Fibroblast of skin of left biceps (primary cell): ENCODE data around the gene MPHOSPH9.
A peak's percentile ranks its signal among the peaks of the same experiment; 100 is the strongest.
"Not testable (repeated sequence)": the region's sequence is repeated elsewhere in the genome, so short reads cannot be mapped to it uniquely, and the experiment has no call there.

Source experiments
- DNase-seq, 2 experiments: peaks; one replicate each; pipeline ENCODE4 v3.0.0-alpha.2; 2013; ENCODE audit warnings: low read depth in 2 of 2

Gene MPHOSPH9

GRCh38 chr12:123254853-123255446 lies 22.0 kb upstream of the MPHOSPH9 start:
- DNase-seq = no peak

GRCh38 chr12:123253641-123254459 lies 20.9 kb upstream of the MPHOSPH9 start:
- DNase-seq = no peak

GRCh38 chr12:123252365-123252764 lies 19.4 kb upstream of the MPHOSPH9 start:
- not testable (repeated sequence) for DNase-seq

- DNase-seq = no peak
These were observed 18.6 kb upstream of the MPHOSPH9 start for GRCh38 chr12:123251403-123252076.

GRCh38 chr12:123250471-123251383 lies 17.8 kb upstream of the MPHOSPH9 start:
- DNase-seq = no peak

GRCh38 chr12:123248996-123249741 lies 16.2 kb upstream of the MPHOSPH9 start:
- not testable (repeated sequence) for DNase-seq

- not testable (repeated sequence) for DNase-seq
These were observed 15.2 kb upstream of the MPHOSPH9 start for GRCh38 chr12:123248129-123248528.

- DNase-seq = no peak
These were observed 12.7 kb upstream of the MPHOSPH9 start for GRCh38 chr12:123245678-123246077.

- DNase-seq = no peak
These were observed 10.8 kb upstream of the MPHOSPH9 start for GRCh38 chr12:123243671-123244262.

- DNase-seq = no peak
These were observed 9.4 kb upstream of the MPHOSPH9 start for GRCh38 chr12:123242116-123242904.

- no peak for DNase-seq
These were observed 6.0 kb upstream of the MPHOSPH9 start for GRCh38 chr12:123238961-123239360.

- DNase-seq = no peak
These were observed 5.4 kb upstream of the MPHOSPH9 start for GRCh38 chr12:123238330-123238682.

- DNase-seq = peak; percentile 25 to 30
These were observed 4.8 kb upstream of the MPHOSPH9 start for GRCh38 chr12:123237646-123238329.

GRCh38 chr12:123233505-123234308 lies 766 bp upstream of the MPHOSPH9 start:
- no peak for DNase-seq

GRCh38 chr12:123232472-123232806 lies 502 bp downstream of the MPHOSPH9 start:
- no peak for DNase-seq

GRCh38 chr12:123231931-123232330 lies 1.0 kb downstream of the MPHOSPH9 start:
- DNase-seq = no peak

- no peak for DNase-seq
These were observed 3.9 kb downstream of the MPHOSPH9 start for GRCh38 chr12:123229051-123229450.

- no peak for DNase-seq
These were observed 5.2 kb downstream of the MPHOSPH9 start for GRCh38 chr12:123227581-123228258.
